GM12892 (cell line): ENCODE data around the gene EEF1AKMT4.

Experiments
- POLR2A ChIP-seq: IDR thresholded peaks from 2 replicates; pipeline ENCODE4 v1.6.1; 2011; ENCODE audit warnings: low read depth, low read length, control low read depth
- POLR2AphosphoS5 ChIP-seq: IDR thresholded peaks from 2 replicates; pipeline ENCODE4 v1.6.1; 2011; ENCODE audit warnings: low read depth, low read length, control low read depth
- TAF1 ChIP-seq: IDR thresholded peaks from 2 replicates; pipeline ENCODE4 v1.6.1; 2011; ENCODE audit warnings: low read depth, mild to moderate bottlenecking, control low read depth, low read length, borderline replicate concordance

DNA sequence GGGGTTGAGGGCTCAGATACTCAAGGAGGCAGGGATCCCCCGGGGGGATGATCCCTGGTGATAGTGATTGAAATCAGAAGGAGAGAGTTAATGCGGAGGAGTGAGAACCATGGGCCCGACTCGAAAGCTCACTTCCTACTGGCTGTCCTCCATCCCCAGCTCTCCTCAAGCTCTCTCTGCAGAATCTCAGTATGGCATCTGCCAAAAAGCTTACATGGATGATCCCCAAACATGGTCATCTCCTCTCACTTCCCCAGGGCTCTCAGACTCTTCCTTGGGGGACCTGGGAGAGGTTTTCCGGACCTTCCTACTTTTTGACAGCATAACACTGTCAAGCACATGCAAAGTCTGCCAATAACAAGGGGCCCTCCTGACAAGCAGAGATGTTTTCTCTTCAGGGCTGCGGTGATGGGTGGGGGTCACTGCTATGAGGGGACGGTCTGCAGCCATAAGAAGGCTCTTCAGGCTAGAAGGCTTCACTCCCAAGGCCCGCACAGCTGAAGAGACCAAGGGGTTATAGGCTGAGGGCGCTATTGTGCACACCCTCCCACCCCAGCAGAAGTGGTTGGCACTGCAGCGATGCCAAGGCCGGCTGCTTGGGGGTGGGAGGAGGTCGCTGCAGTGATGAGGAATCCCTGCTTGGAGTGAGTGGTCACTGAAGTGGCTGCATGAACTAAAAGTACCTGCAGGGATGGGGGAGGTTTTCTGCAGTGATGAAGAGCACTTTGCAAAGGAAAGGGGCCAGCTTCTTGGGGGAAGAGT is 20.9 kb upstream of the EEF1AKMT4 start:
- TF ChIP-seq POLR2AphosphoS5 (no peak), POLR2A (no peak), TAF1 (no peak)
